WERI-Rb-1 (cell line): Measurements from ENCODE around the gene PHOSPHO2.
"Not testable (repeated sequence)": the region's sequence is repeated elsewhere in the genome, so short reads cannot be mapped to it uniquely, and the experiment has no call there.

Experiments
- DNase-seq: peaks from one replicate; pipeline ENCODE4 v3.0.0-alpha.2; 2020
- H3K27ac ChIP-seq: fragments of 250-450 bp; sonication (Bioruptor Pico); 2 replicates; pipeline ENCODE4 v1.5.1; 2020; ENCODE audit warnings: mild to moderate bottlenecking, moderate library complexity
- H3K27me3 ChIP-seq: fragments of 250-450 bp; sonication (Bioruptor Pico); 2 replicates; pipeline ENCODE4 v1.5.1; 2021; ENCODE audit warnings: mild to moderate bottlenecking, low read depth, moderate library complexity; ENCODE audit not compliant: insufficient read depth, severe bottlenecking
- H3K36me3 ChIP-seq: fragments of 250-450 bp; sonication (Bioruptor Pico); 2 replicates; pipeline ENCODE4 v1.5.1; 2020; ENCODE audit warnings: mild to moderate bottlenecking, moderate library complexity
- H3K4me3 ChIP-seq: 2 replicates; pipeline ENCODE4 v1.5.1; 2011; ENCODE audit warnings: low read depth, mild to moderate bottlenecking, control low read depth, low read length
- H3K9me3 ChIP-seq: fragments of 250-450 bp; sonication (Bioruptor Pico); 2 replicates; pipeline ENCODE4 v1.5.1; 2021; ENCODE audit warnings: mild to moderate bottlenecking, moderate library complexity; ENCODE audit not compliant: severe bottlenecking
- CTCF ChIP-seq: IDR thresholded peaks from 2 replicates; pipeline ENCODE4 v1.5.1; 2011; ENCODE audit warnings: low read depth, mild to moderate bottlenecking, control low read depth, inconsistent platforms, low read length

PHOSPHO2 gene

GRCh38 chr2:169696381-169696780, 2.1 kb downstream of the PHOSPHO2 start:
- no peaks in the 10 kb centered on the region for H3K27me3 ChIP-seq

GRCh38 chr2:169699173-169699572, 4.9 kb downstream of the PHOSPHO2 start:
- H3K27ac ChIP-seq, H3K4me3 ChIP-seq, H3K27me3 ChIP-seq, H3K9me3 ChIP-seq, DNase-seq: not testable (repeated sequence)
- H3K36me3 ChIP-seq, result peaks cover 26% of the 10 kb centered on the region

More at GRCh38 chr2:169696381-169696780, 2.1 kb downstream of the PHOSPHO2 start:
- Histone ChIP-seq H3K9me3 (no peaks in the 10 kb centered on the region), H3K4me3 (no peak overlapping the region), H3K27ac (no peak overlapping the region), H3K36me3 (peaks cover 26% of the 10 kb centered on the region)
- no peak for DNase-seq
- TF ChIP-seq CTCF, result no peak

- Histone ChIP-seq H3K27ac (no peak overlapping the region), H3K36me3 (peaks cover 16% of the 10 kb centered on the region), H3K27me3 (no peaks in the 10 kb centered on the region), H3K4me3 (no peak overlapping the region), H3K9me3 (no peaks in the 10 kb centered on the region)
- DNase-seq, result no peak
- TF ChIP-seq CTCF, result no peak
These were observed 8.7 kb downstream of the PHOSPHO2 start for GRCh38 chr2:169702996-169703395.

GRCh38 chr2:169704160-169704708, 10.0 kb downstream of the PHOSPHO2 start:
- H3K27ac ChIP-seq, result no peak overlapping the region
- no peak overlapping the region for H3K4me3 ChIP-seq
- DNase-seq, result no peak
- TF ChIP-seq CTCF, result no peak
- H3K27me3 ChIP-seq, result no peaks in the 10 kb centered on the region
- peaks cover 12% of the 10 kb centered on the region for H3K36me3 ChIP-seq
- H3K9me3 ChIP-seq, result no peaks in the 10 kb centered on the region

DNA sequence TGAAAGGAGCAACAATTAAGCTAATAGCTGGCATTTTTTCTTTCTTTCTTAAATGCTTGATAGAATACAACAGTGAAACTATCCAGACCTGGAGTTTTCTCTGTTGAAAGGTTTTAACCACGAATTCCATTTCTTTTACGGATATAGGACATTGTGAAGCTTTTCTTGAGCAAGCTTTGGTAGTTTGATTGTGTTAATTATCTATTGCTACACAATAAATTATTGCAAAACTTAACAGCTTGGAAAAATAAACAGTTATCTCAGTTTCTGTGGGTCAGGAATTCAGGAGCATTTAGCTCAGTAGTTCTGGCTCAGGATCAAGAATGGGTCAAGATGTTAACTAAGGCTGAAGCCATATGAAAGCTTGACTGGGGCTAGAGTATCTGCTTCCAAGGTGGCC, 11.7 kb downstream of the PHOSPHO2 start:
- no peak overlapping the region for H3K4me3 ChIP-seq
- H3K36me3 ChIP-seq, result peaks cover 5% of the 10 kb centered on the region; the same call in 1 of the 2 replicates
- H3K27me3 ChIP-seq, result no peaks in the 10 kb centered on the region
- no peak for TF ChIP-seq CTCF
- H3K27ac ChIP-seq, result no peak overlapping the region
- no peak for DNase-seq
- H3K9me3 ChIP-seq, result no peaks in the 10 kb centered on the region

DNA sequence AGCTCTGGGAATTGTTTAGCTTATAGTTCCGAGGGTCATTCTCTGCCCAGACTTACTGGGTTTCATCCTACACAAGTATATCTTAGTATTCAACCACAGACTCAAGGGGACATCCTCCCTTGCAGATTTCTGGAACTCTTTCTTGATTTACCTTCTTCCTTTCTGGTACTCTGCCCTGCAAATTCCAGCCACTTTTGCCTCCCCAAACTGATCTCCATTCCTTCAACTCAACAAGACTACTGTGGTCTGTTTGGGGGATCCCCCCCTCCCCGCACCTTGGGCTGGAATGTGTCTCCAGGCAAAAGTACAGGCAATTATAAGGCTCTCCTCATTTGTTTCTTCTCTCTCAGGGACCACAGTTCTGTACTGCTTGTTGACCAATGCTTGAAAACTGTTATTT, 13.4 kb downstream of the PHOSPHO2 start:
- Histone ChIP-seq H3K27ac (no peak overlapping the region), H3K9me3 (no peaks in the 10 kb centered on the region), H3K36me3 (peaks cover 2% of the 10 kb centered on the region; the same call in 1 of the 2 replicates), H3K4me3 (no peak overlapping the region), H3K27me3 (no peaks in the 10 kb centered on the region)
- DNase-seq, result no peak
- TF ChIP-seq CTCF, result no peak
